IMR-90 (cell line): ENCODE data around the gene LARP4B. TPM values are rescaled to one million over a fixed set of nuclear protein-coding genes. Genes with fewer than 3 reads are reported as not detected.

Source experiments
- ATAC-seq: fragments of 200-7000 bp; cut with Tn5 transposase; 2 replicates; pipeline ENCODE4 v1.9.1; 2020; ENCODE audit warnings: low read depth, mild to moderate bottlenecking, moderate library complexity
- BruUV-seq: library from RNA; stranded (reverse); fragments of 400-500 nt; replicated peaks from 2 replicates; lab custom pipeline; 2021; lab: Mats Ljungman, UMichigan
- CTCF ChIA-PET: fragments of 300-600 bp; formaldehyde crosslinking; extraction: SDS; loops from one replicate; lab custom pipeline; 2021; ENCODE audit warnings: antibody characterized with exemption; lab: Yijun Ruan, JAX
- POLR2A ChIA-PET: fragments of 300-600 bp; sonication (Branson Sonifier 250); formaldehyde crosslinking; loops from one replicate; lab custom pipeline; 2022; ENCODE audit warnings: antibody characterized with exemption; ENCODE audit not compliant: unreplicated experiment; lab: Charles Lee
- DNase-seq: peaks from one replicate; pipeline ENCODE4 v3.0.0; 2013
- H2AFZ ChIP-seq: replicated peaks from 2 replicates; pipeline ENCODE3; 2013; ENCODE audit warnings: low read length, mild to moderate bottlenecking; ENCODE audit not compliant: poor library complexity
- H2AK5ac ChIP-seq: 2 replicates; pipeline ENCODE4 v1.6.1; 2013; ENCODE audit warnings: low read depth, low read length, inconsistent platforms
- H2AK9ac ChIP-seq: replicated peaks from 2 replicates; pipeline ENCODE3; 2013; ENCODE audit warnings: mild to moderate bottlenecking, low read depth, low read length, moderate library complexity; ENCODE audit not compliant: poor library complexity
- H2BK120ac ChIP-seq: 2 replicates; pipeline ENCODE4 v1.6.1; 2013; ENCODE audit warnings: low read depth, low read length, inconsistent platforms
- H2BK15ac ChIP-seq: 3 replicates; pipeline ENCODE4 v1.6.1; 2013; ENCODE audit warnings: low read depth, low read length, inconsistent platforms
- H2BK20ac ChIP-seq: 2 replicates; pipeline ENCODE4 v1.6.1; 2013; ENCODE audit warnings: low read depth, mild to moderate bottlenecking, inconsistent platforms, low read length, moderate library complexity
- H2BK5ac ChIP-seq: 2 replicates; pipeline ENCODE4 v1.6.1; 2013; ENCODE audit warnings: mild to moderate bottlenecking, low read depth, low read length, inconsistent platforms; ENCODE audit not compliant: poor library complexity, severe bottlenecking
- H3K14ac ChIP-seq: replicated peaks from 2 replicates; pipeline ENCODE4 v1.6.1; 2013; ENCODE audit warnings: low read depth, low read length, inconsistent platforms
- H3K18ac ChIP-seq: 2 replicates; pipeline ENCODE4 v1.6.1; 2013; ENCODE audit warnings: low read depth, low read length, control low read depth
- H3K23ac ChIP-seq: 2 replicates; pipeline ENCODE4 v1.6.1; 2013; ENCODE audit warnings: low read depth, low read length, inconsistent platforms
- H3K27ac ChIP-seq: 2 replicates; pipeline ENCODE4 v1.5.1; 2013; ENCODE audit warnings: mild to moderate bottlenecking, control low read depth, low read length; ENCODE audit not compliant: insufficient read depth
- H3K27me3 ChIP-seq: 2 replicates; pipeline ENCODE4 v1.6.1; 2013; ENCODE audit warnings: low read length; ENCODE audit not compliant: control insufficient read depth, insufficient read depth
- H3K36me3 ChIP-seq: 2 replicates; pipeline ENCODE4 v1.6.1; 2013; ENCODE audit warnings: low read length, mixed read lengths; ENCODE audit not compliant: control insufficient read depth, insufficient read depth
- H3K4ac ChIP-seq: 2 replicates; pipeline ENCODE4 v1.6.1; 2013; ENCODE audit warnings: low read depth, low read length, inconsistent platforms
- H3K4me1 ChIP-seq: 2 replicates; pipeline ENCODE4 v1.6.1; 2013; ENCODE audit warnings: low read length, mixed read lengths; ENCODE audit not compliant: control insufficient read depth, insufficient read depth
- H3K4me2 ChIP-seq: 2 replicates; pipeline ENCODE4 v1.6.1; 2013; ENCODE audit warnings: low read depth, mild to moderate bottlenecking, control low read depth, low read length, moderate library complexity
- H3K4me3 ChIP-seq: 2 replicates; pipeline ENCODE4 v1.5.1; 2013; ENCODE audit warnings: low read depth, mild to moderate bottlenecking, control low read depth, low read length, moderate library complexity; ENCODE audit not compliant: insufficient read depth
- H3K56ac ChIP-seq: 2 replicates; pipeline ENCODE4 v1.6.1; 2013; ENCODE audit warnings: low read length, inconsistent platforms; ENCODE audit not compliant: insufficient read depth; ENCODE audit errors: extremely low read depth
- H3K79me1 ChIP-seq, 2 experiments: 2 replicates each; pipeline ENCODE4 v1.6.1; 2013; ENCODE audit warnings: low read length in 2 of 2, inconsistent platforms in 1 of 2, low read depth in 1 of 2
- H3K9ac ChIP-seq: 2 replicates; pipeline ENCODE4 v1.6.1; 2013; ENCODE audit warnings: low read depth, low read length, control low read depth
- H3K9me1 ChIP-seq: 2 replicates; pipeline ENCODE4 v1.6.1; 2013; ENCODE audit warnings: low read length, inconsistent platforms; ENCODE audit not compliant: insufficient read depth
- H3K9me3 ChIP-seq: 2 replicates; pipeline ENCODE4 v1.6.1; 2013; ENCODE audit warnings: low read length; ENCODE audit not compliant: control insufficient read depth, insufficient read depth
- H4K20me1 ChIP-seq: 2 replicates; pipeline ENCODE4 v1.6.1; 2013; ENCODE audit warnings: low read length, inconsistent platforms; ENCODE audit not compliant: insufficient read depth
- H4K5ac ChIP-seq: 2 replicates; pipeline ENCODE4 v1.6.1; 2013; ENCODE audit warnings: mild to moderate bottlenecking, low read depth, low read length, control low read depth
- H4K8ac ChIP-seq, 2 experiments: 2 replicates each; pipeline ENCODE4 v1.6.1; 2013; ENCODE audit warnings: low read depth in 2 of 2, low read length in 2 of 2, control low read depth in 1 of 2, inconsistent platforms in 1 of 2
- H4K91ac ChIP-seq: 2 replicates; pipeline ENCODE4 v1.6.1; 2013; ENCODE audit warnings: low read depth, low read length, inconsistent platforms; ENCODE audit not compliant: insufficient read depth
- BHLHE40 ChIP-seq: fragments of 150-350 bp; IDR thresholded peaks from 2 replicates; pipeline ENCODE4 v1.6.1; 2016; ENCODE audit warnings: mild to moderate bottlenecking, low read depth, low read length
- CHD1 ChIP-seq: IDR thresholded peaks from 2 replicates; pipeline ENCODE4 v1.6.1; 2012; ENCODE audit warnings: low read depth, low read length, improper control_type of control experiment
- CTCF ChIP-seq: conservative IDR thresholded peaks from 2 replicates; pipeline ENCODE4 v1.5.1; 2012; ENCODE audit warnings: mild to moderate bottlenecking, low read depth, low read length, improper control_type of control experiment
- FOS ChIP-seq: fragments of 150-350 bp; IDR thresholded peaks from 2 replicates; pipeline ENCODE4 v1.6.1; 2016; ENCODE audit warnings: low read depth, low read length
- MAZ ChIP-seq: IDR thresholded peaks from 2 replicates; pipeline ENCODE4 v1.6.1; 2012; ENCODE audit warnings: low read depth, mild to moderate bottlenecking, low read length, improper control_type of control experiment, moderate library complexity, borderline replicate concordance
- MXI1 ChIP-seq: IDR thresholded peaks from 2 replicates; pipeline ENCODE4 v1.6.1; 2012; ENCODE audit warnings: low read depth, mild to moderate bottlenecking, low read length, moderate library complexity, borderline replicate concordance
- POLR2A ChIP-seq: IDR thresholded peaks from 2 replicates; pipeline ENCODE4 v1.6.1; 2012; ENCODE audit warnings: mild to moderate bottlenecking, low read depth, low read length
- RAD21 ChIP-seq: IDR thresholded peaks from 2 replicates; pipeline ENCODE4 v1.6.1; 2012; ENCODE audit warnings: low read length, improper control_type of control experiment
- RFX5 ChIP-seq: IDR thresholded peaks from 2 replicates; pipeline ENCODE4 v1.8.0; 2012; ENCODE audit warnings: low read depth, mild to moderate bottlenecking, low read length, moderate library complexity
- SMC3 ChIP-seq: fragments of 150-350 bp; IDR thresholded peaks from 2 replicates; pipeline ENCODE4 v1.6.1; 2016; ENCODE audit warnings: low read depth, mild to moderate bottlenecking, antibody characterized with exemption, low read length, moderate library complexity
- USF2 ChIP-seq: fragments of 150-350 bp; IDR thresholded peaks from 2 replicates; pipeline ENCODE4 v1.6.1; 2017; ENCODE audit warnings: mild to moderate bottlenecking, antibody characterized with exemption, low read length, low read depth
- WGBS, 2 experiments: methylation state at CpG; one replicate each; pipeline versions ENCODE4 v1.1.5 to v1.1.7; 2013; ENCODE audit warnings: missing lambda C conversion rate in 2 of 2; ENCODE audit not compliant: insufficient read length in 1 of 2; ENCODE audit errors: extremely low coverage in 2 of 2; 5-methylcytosine and 5-hydroxymethylcytosine counted together
- dilution Hi-C: fragments of 300-500 bp; cut with HindIII; formaldehyde crosslinking; loops from one replicate; pipeline ENCODE4 v1.14.3; 2018; ENCODE audit warnings: low sequenced_read_pairs; ENCODE audit not compliant: unreplicated experiment
- in situ Hi-C: fragments of 300-500 bp; cut with MboI; formaldehyde crosslinking; loops from 3 replicates; pipeline ENCODE4 v1.14.3; 2019; ENCODE audit warnings: low sequenced_read_pairs, inconsistent platforms, mixed read lengths
- intact Hi-C: fragments of 100-400 bp; cut with micrococcal nuclease; formaldehyde crosslinking; loops from 2 replicates; pipeline ENCODE4 v1.10.0; 2022
- polyA plus RNA-seq, 3 experiments: library from polyadenylated mRNA; depleted of rRNA; stranded (reverse); fragments of >200 nt; gene quantifications; 2 replicates each; pipeline ENCODE4 v1.2.3, GENCODE V29; 2012; ENCODE audit warnings: low replicate concordance in 1 of 3
- total RNA-seq: library from RNA; depleted of rRNA; stranded (reverse); fragments of >200 nt; gene quantifications from 2 replicates; pipeline ENCODE4 v1.2.3, GENCODE V29; 2012

The LARP4B gene
- total and polyA plus RNA-seq, 2 of the 4 experiments (the other 2 are of a cell fraction): 24.3 to 25.5 TPM

GRCh38 chr10:923844-924523 lies 7.5 kb downstream of the LARP4B start:
- H3K27ac ChIP-seq: no peak overlapping the region
- peaks cover 97% of the 10 kb centered on the region for H4K20me1 ChIP-seq
- H2AK5ac ChIP-seq: no peak overlapping the region
- H3K27me3 ChIP-seq: no peaks in the 10 kb centered on the region
- peaks cover 4% of the 10 kb centered on the region; the same call in 1 of the 2 replicates for H3K36me3 ChIP-seq
- in situ Hi-C loops (no loop called here), intact Hi-C loops (no loop called here), dilution Hi-C loops (no loop called here)
- no peak overlapping the region for H3K23ac ChIP-seq
- 60% methylated on average over 1 of the region's 8 CpGs; no CpG with 5 or more reads in 1 of the 2 experiments for WGBS, 2 experiments
- H2AK9ac ChIP-seq: no peak overlapping the region
- CTCF ChIA-PET: no interaction called here
- no peak overlapping the region for H3K56ac ChIP-seq
- POLR2A ChIA-PET: no interaction called here
- no peak overlapping the region for H3K4me2 ChIP-seq
- peaks cover 26% of the 10 kb centered on the region for H3K9me1 ChIP-seq
- DNase-seq: no peak
- H2BK120ac ChIP-seq: no peak overlapping the region
- H3K4ac ChIP-seq: no peak overlapping the region
- no peak overlapping the region for H4K91ac ChIP-seq
- H2BK20ac ChIP-seq: no peak overlapping the region
- H4K8ac ChIP-seq: no peak overlapping the region
- H2AFZ ChIP-seq: no peak overlapping the region
- no peak overlapping the region for H2BK15ac ChIP-seq
- no peak overlapping the region for H3K9ac ChIP-seq
- ATAC-seq: no peak
- no peak overlapping the region for H3K14ac ChIP-seq
- H3K79me1 ChIP-seq: peaks cover 0 to 43% of the 10 kb centered on the region in 2 experiments; a peak in 2 of 4 replicates
- H2BK5ac ChIP-seq: no peak overlapping the region
- no peak for TF ChIP-seq USF2
- no peak for TF ChIP-seq RAD21
- no peak for TF ChIP-seq MXI1
- no peak for TF ChIP-seq MAZ
- no peak for TF ChIP-seq SMC3
- no peak for TF ChIP-seq FOS
- no peak for TF ChIP-seq RFX5
- no peak for TF ChIP-seq CHD1
- TF ChIP-seq BHLHE40: no peak
- no peak for TF ChIP-seq CTCF
- no peak for TF ChIP-seq POLR2A
- no peak overlapping the region for H4K5ac ChIP-seq
- H3K4me3 ChIP-seq: no peak overlapping the region
- no TSS peak for BruUV-seq
- peaks cover 12% of the 10 kb centered on the region for H3K4me1 ChIP-seq
- H3K18ac ChIP-seq: no peak overlapping the region
- no peaks in the 10 kb centered on the region for H3K9me3 ChIP-seq
